ENCODE data around the gene COQ8B. TPM values are rescaled to one million over a fixed set of nuclear protein-coding genes. Genes with fewer than 3 reads are reported as not detected.

The COQ8B gene
- total RNA-seq, 1 donor from 2014 or later: 20.0 TPM

GRCh38 chr19:40717880-40718773, 1.4 kb upstream of the COQ8B start:
- H3K36me3 ChIP-seq (ENCODE audit: control insufficient read depth, insufficient read depth, low read length): no peaks in the 10 kb centered on the region
- no peak for DNase-seq (ENCODE audit: low read depth)
- H3K4me3 ChIP-seq (ENCODE audit: low read depth, low read length): peak overlapping the region; percentile 61
- TF ChIP-seq, protein P1, sequence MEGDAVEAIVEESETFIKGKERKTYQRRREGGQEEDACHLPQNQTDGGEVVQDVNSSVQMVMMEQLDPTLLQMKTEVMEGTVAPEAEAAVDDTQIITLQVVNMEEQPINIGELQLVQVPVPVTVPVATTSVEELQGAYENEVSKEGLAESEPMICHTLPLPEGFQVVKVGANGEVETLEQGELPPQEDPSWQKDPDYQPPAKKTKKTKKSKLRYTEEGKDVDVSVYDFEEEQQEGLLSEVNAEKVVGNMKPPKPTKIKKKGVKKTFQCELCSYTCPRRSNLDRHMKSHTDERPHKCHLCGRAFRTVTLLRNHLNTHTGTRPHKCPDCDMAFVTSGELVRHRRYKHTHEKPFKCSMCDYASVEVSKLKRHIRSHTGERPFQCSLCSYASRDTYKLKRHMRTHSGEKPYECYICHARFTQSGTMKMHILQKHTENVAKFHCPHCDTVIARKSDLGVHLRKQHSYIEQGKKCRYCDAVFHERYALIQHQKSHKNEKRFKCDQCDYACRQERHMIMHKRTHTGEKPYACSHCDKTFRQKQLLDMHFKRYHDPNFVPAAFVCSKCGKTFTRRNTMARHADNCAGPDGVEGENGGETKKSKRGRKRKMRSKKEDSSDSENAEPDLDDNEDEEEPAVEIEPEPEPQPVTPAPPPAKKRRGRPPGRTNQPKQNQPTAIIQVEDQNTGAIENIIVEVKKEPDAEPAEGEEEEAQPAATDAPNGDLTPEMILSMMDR (IDR thresholded peaks at IDR 0.05; ENCODE audit: insufficient read depth, low read length, poor library complexity, severe bottlenecking): no peak
- no peaks in the 10 kb centered on the region for H3K27me3 ChIP-seq (ENCODE audit: control insufficient read depth, insufficient read depth, low read length)

GRCh38 chr19:40717325-40717879, 716 bp upstream of the COQ8B start:
- no peak for DNase-seq (ENCODE audit: low read depth)
- no peaks in the 10 kb centered on the region for H3K27me3 ChIP-seq (ENCODE audit: control insufficient read depth, insufficient read depth, low read length)

DNA sequence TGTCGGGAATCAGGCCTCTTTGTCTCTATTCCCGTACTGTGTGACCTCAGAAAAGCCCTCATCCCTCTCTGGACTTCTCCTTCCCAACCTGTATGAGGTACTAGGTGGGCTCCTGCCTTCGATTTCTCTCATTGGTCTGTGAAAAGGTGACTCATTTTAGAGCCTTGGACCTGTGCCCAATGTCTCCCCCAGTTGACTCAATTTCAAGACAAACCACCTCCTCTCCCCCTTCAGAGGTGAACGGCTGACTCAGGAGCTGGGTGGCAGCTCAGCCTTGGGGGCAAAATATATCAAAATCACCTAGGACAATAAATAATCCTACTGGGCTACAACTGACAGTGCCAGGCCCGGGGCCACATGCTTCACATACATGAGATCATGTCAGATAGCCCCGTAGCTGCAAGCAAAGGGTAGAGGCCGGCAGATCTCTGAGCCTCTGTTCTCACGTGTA, 630 bp downstream of the COQ8B start:
- Histone ChIP-seq H3K4me3 (ENCODE audit: low read depth, low read length) (peak overlapping the region; percentile 61), H3K36me3 (ENCODE audit: control insufficient read depth, insufficient read depth, low read length) (no peaks in the 10 kb centered on the region), H3K27me3 (ENCODE audit: control insufficient read depth, insufficient read depth, low read length) (no peaks in the 10 kb centered on the region)
- TF ChIP-seq, protein P1 (IDR thresholded peaks at IDR 0.05; ENCODE audit: insufficient read depth, low read length, poor library complexity, severe bottlenecking): no peak
- DNase-seq (ENCODE audit: low read depth): peak; percentile 90

More at GRCh38 chr19:40717325-40717879, 716 bp upstream of the COQ8B start:
- H3K36me3 ChIP-seq (ENCODE audit: control insufficient read depth, insufficient read depth, low read length): no peaks in the 10 kb centered on the region
- H3K4me3 ChIP-seq (ENCODE audit: low read depth, low read length): peak overlapping the region; percentile 61
- TF ChIP-seq, protein P1 (IDR thresholded peaks at IDR 0.05; ENCODE audit: insufficient read depth, low read length, poor library complexity, severe bottlenecking): no peak

DNA sequence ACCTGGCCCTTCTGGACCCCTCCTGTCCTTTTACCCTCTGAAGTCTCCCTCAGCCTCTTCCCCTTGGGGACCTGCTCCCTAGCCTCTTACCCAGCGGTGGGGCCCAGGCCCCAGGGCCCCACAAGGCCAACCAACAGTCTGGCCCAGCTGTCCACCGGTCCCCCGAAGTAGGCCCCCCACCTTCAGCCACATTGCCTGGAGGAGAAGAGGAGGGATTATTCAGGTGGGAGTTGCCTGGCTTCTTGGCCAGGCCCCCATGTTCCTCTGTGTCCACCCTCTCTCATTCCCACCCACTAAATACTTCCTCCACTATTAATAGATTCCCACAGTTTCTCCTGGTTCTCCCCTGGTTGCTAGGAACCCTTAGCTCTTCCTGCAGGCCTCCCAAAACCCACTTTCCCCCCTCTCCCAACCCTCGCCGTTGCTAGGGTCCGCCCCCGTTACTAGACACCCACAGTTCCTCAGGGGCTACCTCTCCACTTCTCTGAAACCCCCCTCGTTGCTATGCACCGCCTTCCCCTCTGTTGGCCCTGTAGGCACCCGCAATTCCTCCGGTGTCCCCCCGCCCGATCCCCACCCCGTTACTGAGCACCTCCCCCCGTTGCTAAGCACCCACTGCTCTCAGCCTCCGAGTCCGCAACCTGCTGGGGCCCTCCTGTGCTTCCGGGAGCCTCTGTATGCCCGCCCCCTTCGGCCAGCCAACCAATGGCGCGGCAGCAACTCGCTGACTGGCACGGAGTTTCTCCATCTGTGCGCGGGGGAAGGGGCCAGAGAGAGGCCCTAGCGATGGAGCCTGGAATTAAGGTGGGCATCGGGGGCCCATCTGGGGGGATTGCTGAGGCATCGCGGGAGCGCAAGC, 2.0 kb downstream of the COQ8B start:
- TF ChIP-seq, protein P1 (IDR thresholded peaks at IDR 0.05; ENCODE audit: insufficient read depth, low read length, poor library complexity, severe bottlenecking): no peak
- DNase-seq (ENCODE audit: low read depth): no peak

DNA sequence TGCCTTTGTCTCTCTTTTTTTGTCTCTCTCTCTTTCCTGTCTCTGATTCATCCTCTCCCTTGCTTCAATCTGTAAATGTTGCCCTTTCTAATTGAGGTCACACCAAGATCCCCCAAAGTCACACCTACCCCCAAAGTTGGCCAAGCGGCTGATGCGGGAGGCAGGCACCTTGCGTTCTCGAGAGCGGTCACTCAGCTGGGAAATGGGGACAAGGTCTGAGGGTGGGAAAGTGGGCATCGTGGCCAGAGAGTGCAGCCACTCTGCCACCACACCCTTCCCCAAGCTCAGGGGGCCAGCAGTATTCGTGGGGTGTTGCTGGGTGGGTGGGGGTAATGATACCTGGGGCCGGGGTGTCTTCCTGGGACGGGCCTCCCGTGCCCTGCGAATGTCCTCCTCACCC, 2.7 kb downstream of the COQ8B start:
- H3K4me3 ChIP-seq (ENCODE audit: low read depth, low read length): peak overlapping the region; percentile 54
- DNase-seq (ENCODE audit: low read depth): no peak
- TF ChIP-seq, protein P1 (IDR thresholded peaks at IDR 0.05; ENCODE audit: insufficient read depth, low read length, poor library complexity, severe bottlenecking): no peak
- no peaks in the 10 kb centered on the region for H3K27me3 ChIP-seq (ENCODE audit: control insufficient read depth, insufficient read depth, low read length)
- peaks cover 2% of the 10 kb centered on the region for H3K36me3 ChIP-seq (ENCODE audit: control insufficient read depth, insufficient read depth, low read length)

More for the DNA sequence above, 2.0 kb downstream of the COQ8B start:
- Histone ChIP-seq H3K4me3 (ENCODE audit: low read depth, low read length) (peak overlapping the region; percentile 54), H3K27me3 (ENCODE audit: control insufficient read depth, insufficient read depth, low read length) (no peaks in the 10 kb centered on the region), H3K36me3 (ENCODE audit: control insufficient read depth, insufficient read depth, low read length) (peaks cover 2% of the 10 kb centered on the region)

All from kidney epithelial cell (primary cell).